ENCODE measurements around the gene ACSF3. TPM values are rescaled to one million over a fixed set of nuclear protein-coding genes. Genes with fewer than 3 reads are reported as not detected.

The ACSF3 gene
- total RNA-seq, 1 donor from 2014 or later: 41.6 TPM

GRCh38 chr16:89110641-89111040 lies 17.0 kb downstream of the ACSF3 start:
- H3K36me3 Mint-ChIP-seq (ENCODE audit: low read depth): peaks cover 42% of the 10 kb centered on the region
- DNase-seq: no peak
- peaks cover 20% of the 10 kb centered on the region for H3K4me1 Mint-ChIP-seq
- H3K27me3 Mint-ChIP-seq: no peaks in the 10 kb centered on the region
- no peak overlapping the region for H3K27ac Mint-ChIP-seq
- no peaks in the 10 kb centered on the region for H3K9me3 Mint-ChIP-seq
- intact Hi-C loops (cut with micrococcal nuclease): no loop called here
- no peak overlapping the region for H3K4me3 Mint-ChIP-seq

- intact Hi-C loops (cut with micrococcal nuclease): no loop called here
- H3K27ac Mint-ChIP-seq: no peak overlapping the region
- H3K9me3 Mint-ChIP-seq: no peaks in the 10 kb centered on the region
- H3K27me3 Mint-ChIP-seq: no peaks in the 10 kb centered on the region
- H3K4me1 Mint-ChIP-seq: peaks cover 25% of the 10 kb centered on the region
- peaks cover 43% of the 10 kb centered on the region for H3K36me3 Mint-ChIP-seq (ENCODE audit: low read depth)
- H3K4me3 Mint-ChIP-seq: no peak overlapping the region
- no peak for DNase-seq
Observed at GRCh38 chr16:89111263-89111662, 17.6 kb downstream of the ACSF3 start.

GRCh38 chr16:89112377-89113151 lies 18.9 kb downstream of the ACSF3 start:
- DNase-seq: no peak
- intact Hi-C loops (cut with micrococcal nuclease): no loop called here

GRCh38 chr16:89113152-89113547 lies 19.5 kb downstream of the ACSF3 start:
- intact Hi-C loops (cut with micrococcal nuclease): no loop called here
- Mint-ChIP-seq H3K4me3 (no peak overlapping the region), H3K36me3 (ENCODE audit: low read depth) (peaks cover 40% of the 10 kb centered on the region), H3K27me3 (no peaks in the 10 kb centered on the region), H3K9me3 (no peaks in the 10 kb centered on the region), H3K4me1 (peaks cover 29% of the 10 kb centered on the region), H3K27ac (no peak overlapping the region)
- DNase-seq: no peak

More at GRCh38 chr16:89112377-89113151, 18.9 kb downstream of the ACSF3 start:
- Mint-ChIP-seq H3K4me1 (peaks cover 29% of the 10 kb centered on the region), H3K27me3 (no peaks in the 10 kb centered on the region), H3K36me3 (ENCODE audit: low read depth) (peaks cover 40% of the 10 kb centered on the region), H3K4me3 (no peak overlapping the region), H3K27ac (no peak overlapping the region), H3K9me3 (no peaks in the 10 kb centered on the region)

GRCh38 chr16:89113661-89114060 lies 20.0 kb downstream of the ACSF3 start:
- H3K4me1 Mint-ChIP-seq: peaks cover 28% of the 10 kb centered on the region
- H3K36me3 Mint-ChIP-seq (ENCODE audit: low read depth): peaks cover 38% of the 10 kb centered on the region
- H3K27ac Mint-ChIP-seq: no peak overlapping the region
- intact Hi-C loops (cut with micrococcal nuclease): no loop called here
- peak overlapping the region; percentile 83 for H3K4me3 Mint-ChIP-seq
- no peak for DNase-seq
- H3K9me3 Mint-ChIP-seq: no peaks in the 10 kb centered on the region
- no peaks in the 10 kb centered on the region for H3K27me3 Mint-ChIP-seq

GRCh38 chr16:89114159-89114981 lies 20.7 kb downstream of the ACSF3 start:
- DNase-seq: no peak
- Mint-ChIP-seq H3K36me3 (ENCODE audit: low read depth) (peaks cover 39% of the 10 kb centered on the region), H3K27ac (peak overlapping the region; percentile 96), H3K4me3 (peak overlapping the region; percentile 83), H3K27me3 (no peaks in the 10 kb centered on the region), H3K4me1 (peaks cover 28% of the 10 kb centered on the region), H3K9me3 (no peaks in the 10 kb centered on the region)
- intact Hi-C loops (cut with micrococcal nuclease): no loop called here

- intact Hi-C loops (cut with micrococcal nuclease): loop anchor here (1.0 kb wide), 2 partner anchors 18 to 172 kb away; no protein-coding TSS in a partner anchor
- no peaks in the 10 kb centered on the region for H3K9me3 Mint-ChIP-seq
- H3K27ac Mint-ChIP-seq: peak overlapping the region; percentile 96
- peak overlapping the region; percentile 83 for H3K4me3 Mint-ChIP-seq
- no peaks in the 10 kb centered on the region for H3K27me3 Mint-ChIP-seq
- peak; percentile 96 for DNase-seq
- peaks cover 28% of the 10 kb centered on the region for H3K4me1 Mint-ChIP-seq
- H3K36me3 Mint-ChIP-seq (ENCODE audit: low read depth): peaks cover 42% of the 10 kb centered on the region
Observed at GRCh38 chr16:89115216-89115861, 21.7 kb downstream of the ACSF3 start.

- intact Hi-C loops (cut with micrococcal nuclease): no loop called here
- H3K4me1 Mint-ChIP-seq: peaks cover 28% of the 10 kb centered on the region
- H3K36me3 Mint-ChIP-seq (ENCODE audit: low read depth): peaks cover 49% of the 10 kb centered on the region
- peak overlapping the region; percentile 96 for H3K27ac Mint-ChIP-seq
- H3K4me3 Mint-ChIP-seq: peak overlapping the region; percentile 9
- DNase-seq: no peak
- H3K9me3 Mint-ChIP-seq: no peaks in the 10 kb centered on the region
- H3K27me3 Mint-ChIP-seq: no peaks in the 10 kb centered on the region
Observed at GRCh38 chr16:89116341-89117226, 22.9 kb downstream of the ACSF3 start.

GRCh38 chr16:89117227-89117974 lies 23.7 kb downstream of the ACSF3 start:
- H3K27ac Mint-ChIP-seq: peak overlapping the region; percentile 16

GRCh38 chr16:89117975-89118289 lies 24.3 kb downstream of the ACSF3 start:
- peaks cover 32% of the 10 kb centered on the region for H3K4me1 Mint-ChIP-seq
- H3K4me3 Mint-ChIP-seq: no peak overlapping the region
- H3K27ac Mint-ChIP-seq: peak overlapping the region; percentile 29
- no peaks in the 10 kb centered on the region for H3K9me3 Mint-ChIP-seq
- no peak for DNase-seq
- H3K27me3 Mint-ChIP-seq: no peaks in the 10 kb centered on the region
- intact Hi-C loops (cut with micrococcal nuclease): no loop called here
- H3K36me3 Mint-ChIP-seq (ENCODE audit: low read depth): peaks cover 53% of the 10 kb centered on the region

More at GRCh38 chr16:89117227-89117974, 23.7 kb downstream of the ACSF3 start:
- Mint-ChIP-seq H3K27me3 (no peaks in the 10 kb centered on the region), H3K4me3 (no peak overlapping the region), H3K9me3 (no peaks in the 10 kb centered on the region), H3K36me3 (ENCODE audit: low read depth) (peaks cover 52% of the 10 kb centered on the region), H3K4me1 (peaks cover 30% of the 10 kb centered on the region)
- intact Hi-C loops (cut with micrococcal nuclease): no loop called here
- no peak for DNase-seq

GRCh38 chr16:89118361-89119165 lies 24.9 kb downstream of the ACSF3 start:
- Mint-ChIP-seq H3K27me3 (no peaks in the 10 kb centered on the region), H3K36me3 (ENCODE audit: low read depth) (peaks cover 56% of the 10 kb centered on the region), H3K9me3 (no peaks in the 10 kb centered on the region), H3K27ac (no peak overlapping the region), H3K4me3 (no peak overlapping the region), H3K4me1 (peaks cover 34% of the 10 kb centered on the region)
- intact Hi-C loops (cut with micrococcal nuclease): no loop called here
- no peak for DNase-seq

- Mint-ChIP-seq H3K9me3 (no peaks in the 10 kb centered on the region), H3K4me1 (peaks cover 29% of the 10 kb centered on the region), H3K27ac (no peak overlapping the region), H3K4me3 (no peak overlapping the region), H3K27me3 (no peaks in the 10 kb centered on the region), H3K36me3 (ENCODE audit: low read depth) (peaks cover 59% of the 10 kb centered on the region)
- no peak for DNase-seq
- intact Hi-C loops (cut with micrococcal nuclease): no loop called here
Observed at GRCh38 chr16:89119166-89119621, 25.5 kb downstream of the ACSF3 start.
